ENCODE measurements around the gene ERP27.

ERP27 gene

DNA sequence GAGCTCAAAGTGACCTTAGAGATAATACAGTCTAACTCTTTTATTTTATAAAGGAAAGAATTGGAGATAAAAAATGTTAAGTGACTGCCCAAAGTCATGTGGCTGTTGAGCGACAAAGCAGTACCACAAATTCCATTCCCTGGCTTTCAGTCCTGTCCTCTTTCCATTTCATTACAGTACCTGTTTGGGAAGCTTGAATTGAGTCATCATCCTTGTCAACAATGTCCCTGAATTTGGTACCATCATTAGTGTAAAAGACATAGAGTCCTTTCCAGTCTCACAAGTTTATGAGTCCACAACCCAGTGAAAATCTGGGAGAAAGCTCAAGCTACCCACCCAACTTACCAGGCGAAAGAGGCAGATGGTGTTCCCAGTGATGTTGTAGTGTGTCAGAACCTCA lies 3.8 kb downstream of the ERP27 start:
- no peak for DNase-seq

DNA sequence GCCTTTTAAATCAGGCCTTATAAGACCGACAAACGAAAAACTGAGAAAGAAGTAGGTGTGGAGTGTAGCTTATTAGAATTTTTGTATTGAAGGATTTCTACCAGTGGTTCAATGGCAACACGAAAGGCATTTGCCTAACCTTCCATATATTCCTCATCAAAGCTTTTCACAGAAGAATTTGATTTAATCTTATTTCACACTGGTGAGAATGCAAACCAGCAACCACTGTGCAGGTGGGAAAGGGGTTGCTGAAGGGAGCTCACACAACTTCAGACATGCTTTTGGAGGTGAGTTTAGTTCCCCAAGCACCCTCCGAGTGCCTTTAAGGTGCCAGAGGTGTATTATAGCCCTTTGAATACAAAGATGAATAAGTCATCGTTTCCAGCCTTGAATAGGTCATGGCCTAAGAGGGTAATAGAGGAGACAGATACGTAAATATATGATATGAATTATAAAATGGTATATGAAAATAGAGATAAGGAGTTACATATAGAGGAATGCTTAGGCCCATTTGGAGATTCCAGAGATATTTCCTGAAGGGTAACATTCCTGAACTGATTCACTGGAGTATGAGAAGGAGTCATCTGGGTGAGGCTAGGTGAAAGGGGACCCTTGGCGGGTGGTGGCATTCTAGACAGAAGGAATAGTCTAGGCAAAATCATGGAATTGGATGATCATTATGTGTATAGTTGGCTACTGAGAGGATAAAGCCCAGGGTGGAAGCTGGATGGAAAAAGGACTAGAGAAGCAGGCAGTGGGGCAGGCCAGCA lies 6.4 kb downstream of the ERP27 start:
- no peak for DNase-seq

DNA sequence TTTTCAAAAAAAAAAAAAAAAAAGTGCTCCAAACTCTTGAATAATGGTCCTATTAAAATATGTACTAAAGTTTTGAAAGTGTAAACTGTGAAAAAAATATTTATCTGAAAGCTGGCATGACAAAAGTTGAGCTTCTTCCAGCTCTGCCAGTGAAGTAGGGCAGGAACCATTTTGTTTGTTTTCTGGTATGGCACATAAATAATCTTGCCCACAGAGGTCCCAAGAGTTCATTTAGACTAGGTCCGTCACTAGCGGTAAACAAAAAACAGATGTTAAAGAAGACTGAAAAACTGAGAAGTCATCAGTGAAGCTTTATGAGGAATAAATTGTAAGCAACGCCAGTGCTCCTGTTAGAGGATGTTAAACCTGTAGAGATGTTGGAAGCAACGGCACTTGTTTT lies 7.0 kb downstream of the ERP27 start:
- DNase-seq: no peak

DNA sequence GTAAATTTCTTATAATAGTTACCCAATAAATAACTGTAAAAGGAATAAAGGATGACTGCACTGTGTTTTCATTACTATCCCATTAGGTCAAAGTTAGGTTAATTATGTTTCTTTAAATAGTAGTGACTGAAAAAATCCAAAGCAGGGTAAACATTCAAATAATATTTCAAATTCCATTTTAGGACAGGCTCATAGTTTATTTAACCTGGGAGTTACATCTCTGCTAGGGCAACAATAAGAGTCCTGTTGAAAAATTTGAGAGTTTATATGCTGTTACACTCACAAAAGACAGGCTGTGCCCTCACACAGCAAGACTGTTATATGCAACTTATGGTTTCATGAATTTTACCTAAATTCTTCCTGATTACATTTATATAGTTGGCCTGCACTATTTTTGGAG lies 8.0 kb downstream of the ERP27 start:
- DNase-seq: no peak

DNA sequence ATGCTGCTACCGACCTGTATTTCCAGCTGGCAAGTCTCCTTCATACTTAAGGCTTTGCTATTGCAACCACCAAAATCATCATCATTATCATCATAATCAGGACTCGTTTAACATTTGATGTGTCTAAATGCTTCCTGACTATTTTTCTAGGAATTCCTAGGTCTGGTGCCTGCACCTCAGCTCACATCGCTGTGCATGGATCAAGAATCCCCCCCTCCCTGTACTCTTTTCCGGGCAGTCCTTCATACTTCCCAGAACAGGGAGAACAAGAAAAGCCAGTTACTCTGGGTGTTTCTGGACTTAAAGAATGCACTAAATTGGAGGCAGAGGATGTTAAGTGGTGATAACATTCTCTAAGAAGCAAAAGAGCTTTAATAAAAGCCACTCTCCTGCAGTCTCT lies 9.4 kb downstream of the ERP27 start:
- DNase-seq: no peak

DNA sequence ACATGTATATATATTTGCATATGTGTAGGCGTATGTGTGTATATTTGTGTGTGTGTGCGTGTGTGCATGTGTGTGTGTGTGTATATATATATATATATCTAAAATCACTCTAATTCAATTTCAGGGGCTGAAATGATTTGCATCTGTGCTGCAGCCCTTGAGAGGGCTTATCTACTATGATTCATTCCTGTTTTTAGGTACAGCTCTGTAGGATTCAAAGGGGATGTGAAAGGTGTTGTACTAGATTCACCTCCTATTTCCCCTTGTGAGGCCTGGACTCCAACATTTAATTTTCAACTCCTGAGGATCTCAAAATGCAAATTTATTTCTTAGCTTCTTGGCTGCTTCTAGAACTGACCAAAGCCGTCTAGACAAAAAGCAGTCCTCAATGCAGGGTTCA lies 11.1 kb downstream of the ERP27 start:
- DNase-seq: no peak

DNA sequence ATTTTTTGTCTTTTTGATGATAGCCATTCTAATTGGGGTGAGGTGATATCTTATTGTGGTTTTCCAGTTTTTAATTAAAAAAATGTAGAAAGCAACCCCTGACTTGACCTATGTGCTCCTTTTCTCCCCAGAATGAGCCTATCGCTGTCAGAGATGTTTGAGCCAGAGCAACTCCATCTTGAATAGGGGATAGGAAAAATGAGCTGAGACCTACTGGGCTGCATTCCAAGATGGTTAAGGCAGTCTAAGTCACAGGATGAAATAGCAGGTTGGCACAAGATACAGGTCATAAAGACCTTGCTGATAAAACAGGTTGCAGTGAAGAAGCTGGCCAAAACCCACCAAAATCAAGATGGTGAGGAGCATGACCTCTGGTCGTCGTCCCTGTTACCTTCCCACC lies 13.8 kb downstream of the ERP27 start:
- no peak for DNase-seq

DNA sequence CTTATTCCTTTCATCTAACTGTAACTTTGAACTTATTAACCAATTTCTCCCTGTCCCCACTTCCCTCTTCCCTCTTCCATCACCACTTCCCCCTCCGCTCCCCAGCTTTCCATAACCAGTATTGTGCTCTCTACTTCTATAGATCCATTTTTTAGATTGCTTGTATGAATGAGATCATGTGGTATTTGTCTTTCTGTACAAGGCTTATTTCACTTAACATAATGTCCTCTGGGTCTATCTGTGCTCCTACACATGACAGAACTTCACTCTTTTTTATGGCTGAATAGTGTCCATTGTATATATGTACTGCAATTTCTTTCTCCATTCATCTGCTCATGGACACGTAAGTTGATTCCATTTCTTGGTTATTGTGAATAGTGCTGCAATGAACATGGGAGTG lies 14.4 kb downstream of the ERP27 start:
- no peak for DNase-seq

DNA sequence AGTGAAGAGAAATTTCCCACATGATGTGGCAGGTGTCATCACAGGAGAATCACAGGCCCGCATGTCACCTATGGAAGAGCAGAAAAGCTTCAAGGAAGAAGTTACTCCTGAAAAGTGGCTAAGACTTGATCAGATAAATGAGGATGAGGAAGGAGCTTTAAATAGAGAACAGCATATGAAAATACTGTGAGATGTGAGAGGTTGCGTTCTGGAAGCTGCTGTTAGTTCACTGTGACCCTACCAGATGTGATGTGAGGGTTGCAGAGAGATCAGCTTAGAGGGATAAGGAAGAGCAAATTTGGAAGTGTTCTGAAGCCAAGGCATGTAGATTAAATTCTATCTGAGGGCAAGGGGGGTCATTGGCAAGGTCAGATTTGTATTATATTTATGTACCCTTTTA lies 17.1 kb downstream of the ERP27 start:
- DNase-seq: no peak

DNA sequence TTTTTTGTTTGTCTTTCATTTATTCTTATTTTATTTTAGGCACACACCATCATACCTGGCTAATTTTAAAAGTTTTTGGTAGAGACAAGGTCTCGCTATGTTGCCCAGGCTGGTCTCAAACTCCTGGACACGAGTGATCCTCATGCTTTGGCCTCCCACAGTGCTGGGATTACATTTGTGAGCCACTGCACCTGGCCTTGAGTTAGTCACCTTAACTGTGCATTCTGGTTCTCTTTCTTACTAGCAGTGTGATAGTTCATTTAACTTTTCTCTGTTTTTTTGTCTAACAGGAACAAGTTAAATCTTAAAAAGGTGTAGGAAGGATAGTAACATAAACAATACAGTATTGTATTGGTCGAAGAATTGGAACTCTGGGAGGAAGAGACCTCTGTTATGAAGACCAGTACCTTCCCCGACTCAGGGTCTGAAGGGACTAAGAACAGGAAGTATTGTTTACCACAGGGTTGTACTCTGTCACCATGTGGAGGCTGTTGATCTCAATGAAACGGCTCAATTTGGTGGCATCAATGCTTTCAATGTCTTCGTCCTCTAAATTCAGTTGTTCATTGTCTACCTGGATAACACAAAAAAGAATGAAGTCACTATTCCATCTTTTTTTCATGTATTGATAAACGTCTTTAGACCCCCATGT lies 17.7 kb downstream of the ERP27 start:
- no peak for DNase-seq

DNA sequence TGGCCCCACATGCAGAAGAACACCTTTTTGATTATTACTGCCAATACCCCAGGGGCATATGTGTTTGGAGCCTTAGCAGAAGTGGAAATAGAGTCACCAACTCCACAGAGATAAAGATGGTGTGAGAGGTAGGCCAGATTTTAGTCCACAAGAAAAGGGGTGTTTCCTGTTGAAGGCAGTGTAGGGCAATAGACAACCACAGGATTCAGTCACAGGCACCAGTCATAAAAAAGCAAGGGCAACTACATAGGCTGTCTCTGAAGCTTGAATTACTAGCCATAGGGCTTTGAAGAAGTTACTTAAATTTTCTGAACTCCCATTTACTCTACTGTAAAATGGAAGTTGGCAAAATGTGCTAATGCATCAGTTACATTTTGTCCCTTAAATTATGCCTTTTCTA lies 18.9 kb downstream of the ERP27 start:
- DNase-seq: no peak

DNA sequence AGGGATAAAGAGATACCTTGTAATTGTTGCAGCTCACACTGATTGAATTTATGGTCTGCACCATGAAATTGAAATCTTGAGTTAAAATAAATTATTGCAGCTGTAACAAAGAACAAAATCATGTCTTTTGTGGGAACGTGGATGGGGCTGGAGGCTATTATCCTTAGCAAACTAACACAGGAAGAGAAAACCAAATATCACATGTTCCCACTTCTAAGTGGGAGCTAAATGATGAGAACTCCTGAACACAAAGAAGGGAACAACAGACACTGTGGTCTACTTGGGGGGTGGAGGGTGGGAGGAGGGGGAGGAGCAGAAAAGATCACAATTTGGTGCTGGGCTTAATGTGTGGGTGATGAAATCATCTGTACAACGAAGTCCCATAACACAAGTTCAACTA lies 22.6 kb downstream of the ERP27 start:
- no peak for DNase-seq

DNA sequence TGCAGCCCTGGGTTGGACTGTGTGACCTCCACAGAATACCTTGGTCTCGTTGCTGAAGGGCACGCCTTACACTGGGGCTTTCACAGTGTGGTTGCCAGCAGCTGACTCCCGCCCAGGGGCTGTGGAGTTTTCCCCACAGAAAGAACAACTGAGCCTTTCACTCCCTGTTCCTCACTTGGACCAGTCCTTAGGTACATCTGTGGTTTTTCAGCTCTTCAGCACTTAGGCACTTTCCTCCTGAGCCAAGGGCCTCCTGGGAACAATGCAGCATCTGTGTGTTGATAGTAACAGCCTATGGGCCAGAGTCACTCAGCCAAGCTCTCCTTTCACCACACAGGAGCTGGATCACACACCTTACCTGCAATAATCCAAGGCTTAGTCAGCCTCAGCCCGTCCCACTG lies 25.0 kb downstream of the ERP27 start:
- DNase-seq: no peak

DNA sequence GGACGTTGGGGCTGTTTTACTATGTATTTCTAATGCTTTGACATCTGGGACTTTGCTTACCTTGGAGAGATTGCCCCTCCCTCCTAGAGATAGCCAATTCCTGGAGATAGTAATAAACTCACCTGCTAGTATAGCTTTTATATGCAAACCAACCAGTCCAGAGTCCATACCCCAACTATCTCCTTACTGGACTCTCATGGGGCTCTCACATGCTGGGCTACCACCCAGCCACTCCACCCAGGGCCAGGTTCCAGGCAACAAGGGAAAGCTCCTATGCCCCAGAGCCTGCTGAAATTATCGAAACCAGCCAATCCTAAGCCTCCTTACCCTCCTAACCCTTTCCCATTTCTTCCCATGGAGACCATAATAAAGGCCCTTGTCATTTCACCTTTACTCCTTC lies 27.2 kb downstream of the ERP27 start:
- DNase-seq: no peak

DNA sequence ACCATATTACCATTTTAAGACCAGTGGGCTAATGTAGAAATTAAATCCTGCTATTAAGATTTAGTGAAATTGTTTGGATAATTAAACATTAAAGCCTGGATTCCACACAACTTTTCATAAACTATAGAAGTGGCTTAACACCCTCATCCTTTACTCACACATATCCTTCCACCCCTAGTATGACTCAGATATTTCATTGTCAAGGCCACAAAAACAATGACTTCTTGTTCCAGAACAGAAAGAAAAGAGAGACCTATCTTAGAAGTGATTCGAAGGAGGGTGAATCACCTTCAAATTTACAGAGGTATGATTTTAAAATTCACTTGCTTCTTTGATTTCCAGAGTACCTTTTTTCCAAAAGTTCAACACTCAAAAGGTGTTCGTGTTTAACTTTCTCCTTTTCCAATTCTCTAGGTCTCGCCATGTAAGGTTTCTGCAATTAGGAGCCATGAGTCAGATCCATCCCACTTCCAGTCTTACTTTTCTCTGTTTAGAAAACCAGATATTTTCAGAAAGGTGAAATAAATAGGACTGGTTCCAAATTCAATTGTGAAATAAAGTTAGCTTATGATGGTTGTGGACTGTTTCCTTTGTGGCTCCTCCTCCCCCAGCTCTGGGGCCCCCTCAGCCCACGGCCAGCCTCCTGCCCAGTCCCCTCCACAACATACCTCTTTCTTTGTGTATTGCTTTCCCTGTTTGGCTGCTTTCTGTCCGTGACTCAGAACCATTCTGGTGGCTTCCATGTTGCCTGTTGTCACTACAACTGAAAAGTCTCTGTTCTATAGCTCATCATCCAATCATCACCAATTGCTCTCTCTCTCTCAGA lies 28.0 kb downstream of the ERP27 start:
- DNase-seq: no peak

DNA sequence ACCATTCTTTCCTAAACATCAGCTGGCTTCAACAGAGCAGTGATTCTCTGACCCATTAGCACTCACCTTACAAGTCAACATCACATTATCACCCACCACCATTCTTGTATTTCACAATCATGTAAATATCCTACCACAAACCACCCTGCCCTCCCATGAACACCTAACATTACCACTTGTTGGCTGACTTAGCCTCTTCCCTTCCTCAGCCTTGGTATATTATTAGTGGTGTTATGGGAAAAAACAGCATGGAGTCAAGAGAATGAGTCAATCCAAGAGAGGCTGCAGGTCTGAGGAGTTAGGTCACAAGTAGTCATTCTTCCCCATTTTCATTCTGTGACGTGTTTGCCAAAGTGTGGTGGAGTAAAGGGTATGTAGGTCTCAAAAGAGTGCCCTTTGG lies 30.4 kb downstream of the ERP27 start:
- DNase-seq: no peak

DNA sequence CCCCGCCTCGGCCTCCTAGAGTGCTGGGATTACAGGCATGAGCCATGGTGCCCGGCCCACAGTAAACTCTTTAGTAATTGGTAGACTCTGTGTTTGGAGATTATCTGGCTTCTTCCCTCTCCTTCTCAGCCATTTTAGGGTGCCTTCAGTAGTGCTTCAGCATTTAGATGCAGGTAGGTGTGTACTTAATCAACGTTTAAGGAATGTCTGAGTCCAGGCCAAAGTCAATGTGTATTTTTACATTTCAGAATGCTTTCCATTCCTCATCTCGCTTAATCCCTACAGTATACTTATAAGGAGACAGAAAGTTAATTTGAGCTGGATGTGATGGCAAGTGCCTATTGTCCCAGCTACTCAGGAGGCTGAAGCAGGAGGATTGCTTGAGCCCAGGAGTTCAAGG lies 32.2 kb downstream of the ERP27 start:
- no peak for DNase-seq

DNA sequence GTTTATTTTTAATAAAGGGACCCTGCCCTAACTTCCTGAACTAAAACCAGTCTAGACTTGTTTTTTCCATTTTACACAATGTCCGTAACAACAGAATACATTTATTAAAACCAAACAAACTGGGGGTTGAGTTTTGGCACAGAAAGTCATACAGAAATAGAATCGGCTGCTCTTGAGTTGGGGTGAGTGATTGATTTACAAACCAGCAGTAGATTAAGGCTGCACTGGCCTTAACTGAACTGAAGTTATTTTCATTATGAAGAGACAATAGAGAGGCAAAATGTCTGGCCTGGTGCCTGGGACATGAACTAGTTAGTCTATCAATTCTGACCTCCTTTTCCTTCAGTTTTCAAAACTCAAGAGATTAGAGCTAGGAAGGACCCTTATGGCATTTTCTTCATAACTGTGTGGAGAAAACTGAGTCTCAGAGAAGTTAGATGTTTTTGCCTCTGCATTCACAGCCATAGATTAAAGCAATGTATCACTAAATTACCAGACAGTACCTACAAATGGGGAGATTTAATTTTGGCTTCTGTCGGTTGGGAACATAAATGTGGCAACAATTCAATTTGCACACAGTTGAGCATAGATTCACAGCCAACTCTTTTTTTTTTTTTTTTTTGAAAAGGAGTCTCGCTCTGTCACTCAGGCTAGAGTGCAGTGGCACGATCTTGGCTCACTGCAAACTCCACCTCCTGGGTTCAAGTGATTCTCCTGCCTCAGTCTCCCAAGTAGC lies 32.9 kb downstream of the ERP27 start:
- no peak for DNase-seq

DNA sequence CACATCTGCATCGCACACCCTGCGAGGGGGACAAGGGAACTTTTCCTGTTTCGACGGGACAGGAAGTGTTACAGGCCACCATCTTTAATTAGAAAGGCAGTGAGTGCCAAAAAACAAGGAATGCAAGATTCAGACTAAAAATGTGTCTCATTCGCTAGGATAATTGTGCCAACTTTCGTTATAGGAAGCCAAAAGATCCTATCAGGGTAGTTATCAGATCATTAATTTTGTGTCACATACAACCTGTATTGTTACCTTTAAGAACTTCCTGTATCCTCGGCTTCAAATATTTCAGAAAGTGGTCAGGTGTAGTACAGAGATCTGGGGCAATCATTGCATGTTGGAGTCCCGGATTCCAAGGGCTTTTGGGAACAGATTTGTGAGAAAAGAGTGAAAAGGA lies 33.5 kb downstream of the ERP27 start:
- no peak for DNase-seq

DNA sequence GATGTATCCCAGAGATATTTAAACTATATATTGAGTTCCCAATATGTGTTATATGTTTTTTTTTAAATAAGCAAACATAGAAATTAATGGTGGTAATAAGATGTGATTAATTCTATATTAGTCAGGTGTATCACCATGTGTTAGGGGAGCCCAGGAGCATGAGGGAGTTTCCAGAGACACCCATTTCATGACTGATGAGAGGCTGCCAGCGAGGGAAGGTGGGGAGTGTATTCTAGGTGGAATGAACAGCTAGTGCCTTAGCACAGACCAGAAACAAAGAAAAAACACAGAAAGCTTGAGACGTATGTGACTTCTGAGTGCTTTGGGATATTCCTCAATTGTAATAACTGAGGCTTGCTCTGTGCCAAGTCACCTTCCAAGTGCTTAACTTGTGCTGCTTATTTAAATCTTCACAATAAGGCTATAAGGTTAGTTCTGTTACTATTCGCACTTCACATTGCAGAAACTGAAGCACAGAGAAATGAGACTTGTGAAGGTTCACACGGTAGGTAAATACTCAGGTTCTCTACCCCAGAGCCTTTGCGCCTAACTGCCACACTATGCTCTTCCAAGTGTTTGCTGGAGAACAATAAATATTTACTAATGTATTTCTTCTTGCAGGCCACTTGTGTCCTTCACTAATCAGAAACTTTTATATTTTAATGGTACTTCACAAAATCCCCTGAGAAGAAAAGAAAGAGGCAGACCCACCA lies 34.8 kb downstream of the ERP27 start:
- DNase-seq: no peak

DNA sequence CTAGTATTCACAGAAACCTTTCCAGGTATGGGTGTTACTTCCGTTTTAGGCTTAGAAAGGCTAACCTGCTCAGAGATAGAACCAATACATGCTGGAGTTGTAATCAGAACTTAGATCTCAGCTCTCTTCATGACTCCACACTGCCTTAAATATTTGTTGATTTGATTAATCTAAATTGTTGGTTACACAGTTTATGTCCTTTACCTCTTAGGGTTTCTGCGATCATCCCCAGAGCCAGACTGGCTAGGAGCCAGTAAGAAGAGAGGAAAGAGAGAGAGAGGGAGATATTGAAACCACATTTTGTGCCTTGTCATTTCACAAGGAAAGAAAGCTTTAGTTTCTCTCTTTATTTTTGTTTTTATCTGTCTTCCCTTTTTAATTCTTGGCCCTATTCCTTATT lies 35.9 kb downstream of the ERP27 start:
- no peak for DNase-seq

DNA sequence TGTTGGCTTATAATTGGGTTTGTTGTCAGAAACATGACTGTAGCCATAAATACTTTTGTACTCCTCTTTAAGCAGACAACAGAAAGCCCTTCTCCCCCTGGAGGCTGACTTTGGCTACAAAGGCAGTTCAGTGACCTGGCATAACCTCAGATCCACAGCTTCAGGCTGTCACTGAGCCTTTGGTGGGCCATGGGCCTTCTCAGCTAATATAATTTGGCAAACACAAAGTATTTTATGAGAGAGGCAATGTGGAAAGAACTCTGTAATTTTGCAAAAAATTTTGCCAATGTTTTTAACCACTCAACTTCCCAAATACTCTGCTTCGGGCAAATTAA lies 37.1 kb downstream of the ERP27 start:
- no peak for DNase-seq

Measured in SW 1271 (cell line).